ENCODE measurements around the gene TSC22D3. TPM values are rescaled to one million over a fixed set of nuclear protein-coding genes. Genes with fewer than 3 reads are reported as not detected.
A peak's percentile ranks its signal among the peaks of the same experiment; 100 is the strongest.
"Not testable (repeated sequence)": the region's sequence is repeated elsewhere in the genome, so short reads cannot be mapped to it uniquely, and the experiment has no call there.

Gene TSC22D3
- total RNA-seq, 1 donor from 2014 or later = 39.6 TPM

DNA sequence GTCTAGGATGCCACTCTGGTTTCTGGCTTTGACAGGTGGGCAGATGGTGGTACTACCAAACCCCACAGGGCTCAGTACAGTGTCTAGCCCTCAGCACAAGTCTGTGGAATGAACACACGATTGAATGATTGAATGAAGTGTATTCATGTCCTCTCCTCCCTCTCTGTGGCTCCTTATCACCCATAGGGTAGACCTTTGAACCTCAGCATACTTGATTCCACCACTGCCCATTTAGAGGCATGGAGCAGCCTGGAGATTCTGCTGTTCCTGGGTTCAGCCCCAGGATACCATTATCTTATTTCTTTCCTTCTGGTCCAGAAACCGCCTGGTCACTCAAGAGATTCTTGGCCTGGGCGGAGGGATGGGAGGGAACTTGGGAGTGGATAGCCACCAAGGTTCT, 93.3 kb downstream of the TSC22D3 start:
- no peak for DNase-seq

DNA sequence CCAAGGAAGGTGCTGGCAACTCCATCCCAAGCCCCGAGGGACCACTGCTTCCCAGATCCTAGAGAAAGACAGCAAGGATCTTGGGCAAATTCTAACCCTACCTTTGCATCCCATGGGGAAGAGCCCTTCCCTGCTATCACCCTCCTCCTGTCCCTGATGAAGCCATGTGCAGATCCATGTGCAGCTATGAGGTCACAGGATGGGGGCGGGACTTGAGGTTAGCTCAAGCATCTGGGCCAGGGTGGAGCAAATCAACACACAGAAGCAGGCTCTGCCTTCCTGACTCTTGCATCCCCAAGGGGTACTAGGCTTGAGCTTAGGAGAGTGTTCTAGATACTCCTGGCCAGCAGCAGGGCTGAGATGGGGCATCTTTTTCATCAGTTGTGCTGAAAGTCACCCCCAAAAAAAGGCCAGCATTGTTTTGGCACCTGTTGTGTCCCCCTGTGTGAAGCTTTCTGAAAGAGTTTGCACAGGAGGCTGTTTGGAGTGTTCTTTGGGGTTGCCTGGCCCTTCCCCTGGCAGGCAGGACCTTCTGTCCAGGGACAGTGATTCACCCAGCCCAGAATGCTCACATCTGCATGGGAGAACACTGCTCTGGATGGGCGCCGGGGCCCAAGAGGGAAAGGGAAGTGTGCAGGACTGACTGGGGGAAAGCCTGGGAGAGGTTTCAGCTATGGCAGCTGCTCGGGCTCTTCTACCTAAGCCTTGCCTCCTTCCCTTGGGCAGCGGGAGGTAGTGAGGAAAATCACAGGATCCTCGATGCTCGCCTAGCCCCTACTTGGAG, 96.4 kb downstream of the TSC22D3 start:
- DNase-seq = no peak

DNA sequence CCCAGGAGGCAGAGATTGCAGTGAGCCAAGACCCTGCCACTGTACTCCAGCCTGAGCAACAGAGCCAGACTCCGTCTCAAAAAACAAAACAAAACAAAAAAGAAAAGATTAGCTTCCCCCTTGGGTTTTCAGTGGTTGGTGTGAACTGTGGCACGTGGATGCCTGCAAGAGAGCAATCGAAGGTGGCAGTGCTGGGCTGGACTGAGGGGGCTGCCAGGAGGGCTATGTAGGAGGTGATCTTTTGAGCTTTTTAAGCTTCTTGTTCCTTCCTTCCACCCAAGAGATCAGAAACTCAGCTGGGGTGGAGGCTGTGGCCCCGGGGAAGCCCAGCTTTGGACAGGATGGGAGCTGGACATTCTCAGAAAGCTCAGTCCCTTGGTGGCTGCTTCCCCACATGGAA, 97.7 kb downstream of the TSC22D3 start:
- no peak for DNase-seq

GRCh38 chrX:107677501-107677901, 98.1 kb downstream of the TSC22D3 start:
- DNase-seq = no peak

- DNase-seq = peak; percentile 36
Measured at GRCh38 chrX:107676559-107677378, 98.8 kb downstream of the TSC22D3 start.

DNA sequence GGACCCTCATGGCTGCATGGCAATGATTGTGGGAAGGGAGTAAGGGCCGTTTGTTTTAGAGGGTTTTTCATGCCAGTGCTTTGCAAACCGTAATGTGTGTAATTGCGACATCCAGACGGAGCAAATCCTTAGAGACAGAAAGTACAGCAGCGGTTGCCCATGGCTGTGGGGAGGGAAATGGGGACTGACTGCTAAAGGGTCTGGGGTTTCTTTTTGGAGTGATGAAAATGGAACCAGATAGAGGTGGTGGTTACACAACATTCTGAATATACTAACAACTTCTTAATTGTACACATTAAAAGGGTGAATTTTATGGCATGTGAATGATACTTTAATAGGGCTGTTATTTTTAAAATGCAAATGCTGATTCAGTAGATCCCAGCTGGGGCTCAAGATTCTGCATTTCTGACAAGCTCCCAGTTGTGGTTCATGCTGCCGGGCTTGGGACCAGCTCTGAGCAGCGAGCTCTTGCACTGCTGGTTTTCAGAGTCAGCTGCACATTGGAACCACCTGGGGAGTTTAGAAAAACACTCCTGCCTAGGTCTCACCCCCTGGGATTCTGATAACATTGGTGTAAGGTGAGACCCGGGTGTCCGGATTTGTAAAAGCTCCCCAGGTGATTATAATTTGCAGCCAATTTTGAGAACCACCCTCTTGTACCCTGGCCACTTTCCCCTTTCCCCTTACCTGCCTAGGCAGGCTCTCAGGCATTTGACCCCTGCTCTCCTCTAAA, 99.6 kb downstream of the TSC22D3 start:
- DNase-seq = no peak

DNA sequence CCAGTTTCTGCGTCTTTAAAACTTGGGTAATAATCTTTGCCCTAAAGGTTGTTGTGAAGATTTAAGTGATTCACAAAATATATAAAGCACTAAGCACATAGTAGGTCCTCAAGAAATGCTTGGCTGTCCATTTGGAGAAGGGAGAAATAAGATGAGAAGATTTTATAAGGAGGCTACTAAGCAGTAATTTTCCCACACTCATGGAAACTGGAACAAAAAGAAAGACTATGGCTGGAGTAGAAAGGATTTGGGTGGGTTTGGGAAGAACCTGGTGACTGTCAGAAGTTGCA, 100.3 kb downstream of the TSC22D3 start:
- no peak for DNase-seq

GRCh38 chrX:107674480-107675364, 100.9 kb downstream of the TSC22D3 start:
- DNase-seq = no peak

DNA sequence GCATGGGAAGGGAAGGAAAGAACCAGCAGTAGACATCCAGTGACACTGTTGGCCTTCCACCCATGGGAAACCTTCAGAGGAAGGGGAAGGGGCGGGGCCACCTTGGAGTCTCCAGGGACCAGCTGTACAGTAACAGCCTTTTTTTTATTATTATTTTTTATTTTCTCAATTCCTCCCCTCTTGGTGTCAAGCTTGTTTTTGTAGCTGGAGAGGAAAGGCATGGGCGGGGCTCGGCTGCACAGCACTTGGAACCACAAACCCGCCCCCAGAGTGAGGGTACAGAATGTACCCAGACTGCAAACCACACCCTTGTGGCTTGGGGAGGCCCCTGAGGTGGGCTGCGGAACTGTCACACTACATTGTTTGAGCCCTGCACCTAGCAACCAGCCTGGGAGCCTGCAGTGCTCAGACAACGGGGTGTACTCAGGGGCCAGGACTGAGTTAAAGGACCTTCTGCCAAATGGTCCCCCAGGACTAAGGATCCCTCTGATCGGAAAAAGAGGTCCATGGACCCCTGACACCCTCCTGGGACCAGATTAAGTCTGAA, 101.6 kb downstream of the TSC22D3 start:
- DNase-seq = no peak

DNA sequence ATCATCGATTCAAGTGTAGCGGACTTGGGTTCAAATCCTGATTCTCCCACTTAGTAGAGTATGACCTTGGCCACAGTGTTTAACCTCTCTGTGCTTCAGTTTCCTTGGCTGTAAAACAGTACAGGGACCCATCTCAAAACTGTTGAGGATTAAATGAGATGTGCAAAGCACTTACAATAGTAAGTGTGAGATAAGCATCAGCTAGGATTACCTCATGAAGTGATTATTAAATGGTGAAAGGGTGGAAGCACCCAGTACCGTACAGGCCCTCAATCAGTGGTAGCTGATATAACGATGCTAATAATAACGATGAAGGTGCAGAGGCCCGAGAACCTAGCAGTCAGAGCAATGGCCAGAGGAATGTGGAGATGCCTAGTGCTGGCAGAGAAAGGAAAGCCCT, 102.2 kb downstream of the TSC22D3 start:
- DNase-seq = no peak

DNA sequence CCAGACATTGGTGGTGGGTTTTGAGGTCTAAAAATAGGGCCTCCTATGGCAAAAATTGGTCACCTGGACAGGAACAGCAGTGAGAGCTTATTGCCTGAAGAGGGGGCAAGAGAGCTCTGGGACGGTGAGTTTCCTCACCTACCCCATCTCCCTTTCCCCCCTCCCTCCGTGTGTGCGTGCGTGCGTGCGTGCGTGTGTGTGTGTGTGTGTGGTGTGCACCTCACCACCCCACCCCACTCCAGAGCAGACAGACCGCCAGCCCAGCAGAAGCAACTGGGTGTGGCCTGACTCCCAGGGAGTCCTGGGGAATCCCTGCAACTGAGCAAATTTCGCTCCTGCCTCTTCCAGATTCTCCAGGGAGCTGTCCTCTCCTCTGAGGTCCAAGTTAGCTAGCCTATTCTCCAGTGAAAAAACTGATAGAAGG, 102.6 kb downstream of the TSC22D3 start:
- no peak for DNase-seq

- not testable (repeated sequence) for DNase-seq
Measured at GRCh38 chrX:107671256-107671655, 104.3 kb downstream of the TSC22D3 start.

- DNase-seq = no peak
Measured at GRCh38 chrX:107669885-107670628, 105.5 kb downstream of the TSC22D3 start.

- no peak for DNase-seq
Measured at GRCh38 chrX:107669261-107669660, 106.3 kb downstream of the TSC22D3 start.

DNA sequence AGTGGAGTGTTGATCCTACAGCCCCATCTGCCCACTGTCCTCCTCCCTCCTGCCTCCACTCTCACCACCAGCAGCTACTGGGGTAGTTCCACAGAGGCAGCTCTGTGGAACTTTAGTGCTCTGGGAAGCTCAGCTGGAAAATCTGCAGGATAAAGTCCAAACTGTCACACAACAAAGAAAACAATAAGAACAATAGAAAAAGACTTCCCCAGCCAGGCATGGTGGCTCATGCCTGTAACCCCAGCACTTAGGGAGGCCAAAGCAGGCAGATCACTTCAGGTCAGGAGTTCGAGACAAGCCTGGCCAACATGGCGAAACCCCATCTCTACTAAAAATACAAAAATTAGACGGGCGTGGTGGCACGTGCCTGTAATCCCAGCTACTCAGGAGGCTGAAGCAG, 106.9 kb downstream of the TSC22D3 start:
- DNase-seq = not testable (repeated sequence)

DNA sequence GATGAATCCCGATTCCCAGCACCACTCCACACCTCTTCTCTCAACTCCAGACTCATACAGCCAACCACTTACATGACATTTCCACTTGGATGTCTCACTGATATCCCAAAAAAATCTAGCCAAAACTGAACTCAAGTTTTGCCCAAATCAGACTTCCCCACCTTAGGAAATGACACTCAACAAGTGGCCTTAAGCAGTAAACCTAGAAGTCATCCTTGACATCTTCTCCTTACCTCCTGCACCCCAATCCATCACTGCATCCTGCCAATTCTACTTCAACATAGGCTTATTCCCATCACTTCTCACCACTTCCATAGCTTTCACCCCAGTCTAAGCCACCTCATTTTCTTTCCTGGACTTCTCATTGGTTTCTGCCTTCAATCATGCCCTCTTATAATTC, 108.2 kb downstream of the TSC22D3 start:
- DNase-seq = no peak

DNA sequence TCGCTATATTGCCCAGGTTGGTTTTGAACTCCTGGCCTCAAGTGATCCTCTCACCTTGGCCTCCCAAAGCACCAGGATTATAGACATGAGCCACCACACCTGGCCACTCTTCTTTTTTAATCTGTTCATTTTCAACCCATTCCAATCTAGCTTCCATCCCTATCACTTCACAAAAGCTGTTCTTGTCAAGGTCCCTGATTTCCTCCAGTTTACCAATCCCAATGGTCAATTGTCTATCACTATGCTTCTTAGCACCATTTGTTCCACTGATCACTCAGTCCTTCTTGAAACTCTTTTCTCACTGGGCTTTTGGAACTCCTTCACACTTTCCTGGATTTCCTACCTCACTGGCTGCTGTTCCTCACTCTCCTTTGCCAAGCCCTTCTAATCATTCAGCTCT, 108.7 kb downstream of the TSC22D3 start:
- no peak for DNase-seq

Measured in occipital lobe (tissue), 2 donors.